Measurements from ENCODE around the gene RALGAPB.
"Not testable (repeated sequence)": the region's sequence is repeated elsewhere in the genome, so short reads cannot be mapped to it uniquely, and the experiment has no call there.

RALGAPB gene

GRCh38 chr20:38497246-38497935, 24.7 kb downstream of the RALGAPB start:
- Mint-ChIP-seq H3K4me3 (no peak overlapping the region), H3K4me1 (ENCODE audit: low read depth) (peaks cover 10% of the 10 kb centered on the region), H3K27me3 (ENCODE audit: low read depth) (no peaks in the 10 kb centered on the region), H3K27ac (no peak overlapping the region), H3K9me3 (no peaks in the 10 kb centered on the region), H3K36me3 (ENCODE audit: low read depth) (peaks cover 43% of the 10 kb centered on the region)

GRCh38 chr20:38498909-38499308, 26.3 kb downstream of the RALGAPB start:
- Mint-ChIP-seq H3K36me3 (ENCODE audit: low read depth) (peaks cover 46% of the 10 kb centered on the region), H3K27ac (no peak overlapping the region), H3K9me3 (no peaks in the 10 kb centered on the region), H3K4me1 (ENCODE audit: low read depth) (peaks cover 8% of the 10 kb centered on the region), H3K4me3 (no peak overlapping the region), H3K27me3 (ENCODE audit: low read depth) (no peaks in the 10 kb centered on the region)

GRCh38 chr20:38499366-38499765, 26.7 kb downstream of the RALGAPB start:
- H3K36me3 Mint-ChIP-seq (ENCODE audit: low read depth) = peaks cover 48% of the 10 kb centered on the region
- H3K9me3 Mint-ChIP-seq = peaks cover under 1% of the 10 kb centered on the region
- H3K4me1 Mint-ChIP-seq (ENCODE audit: low read depth) = peaks cover 7% of the 10 kb centered on the region
- H3K4me3 Mint-ChIP-seq = no peak overlapping the region
- H3K27me3 Mint-ChIP-seq (ENCODE audit: low read depth) = no peaks in the 10 kb centered on the region
- no peak overlapping the region for H3K27ac Mint-ChIP-seq

GRCh38 chr20:38501858-38502436, 29.3 kb downstream of the RALGAPB start:
- H3K27ac Mint-ChIP-seq = no peak overlapping the region
- peaks cover 42% of the 10 kb centered on the region for H3K36me3 Mint-ChIP-seq (ENCODE audit: low read depth)
- no peaks in the 10 kb centered on the region for H3K27me3 Mint-ChIP-seq (ENCODE audit: low read depth)
- H3K4me1 Mint-ChIP-seq (ENCODE audit: low read depth) = peaks cover 3% of the 10 kb centered on the region
- H3K4me3 Mint-ChIP-seq = no peak overlapping the region
- peaks cover 8% of the 10 kb centered on the region for H3K9me3 Mint-ChIP-seq

DNA sequence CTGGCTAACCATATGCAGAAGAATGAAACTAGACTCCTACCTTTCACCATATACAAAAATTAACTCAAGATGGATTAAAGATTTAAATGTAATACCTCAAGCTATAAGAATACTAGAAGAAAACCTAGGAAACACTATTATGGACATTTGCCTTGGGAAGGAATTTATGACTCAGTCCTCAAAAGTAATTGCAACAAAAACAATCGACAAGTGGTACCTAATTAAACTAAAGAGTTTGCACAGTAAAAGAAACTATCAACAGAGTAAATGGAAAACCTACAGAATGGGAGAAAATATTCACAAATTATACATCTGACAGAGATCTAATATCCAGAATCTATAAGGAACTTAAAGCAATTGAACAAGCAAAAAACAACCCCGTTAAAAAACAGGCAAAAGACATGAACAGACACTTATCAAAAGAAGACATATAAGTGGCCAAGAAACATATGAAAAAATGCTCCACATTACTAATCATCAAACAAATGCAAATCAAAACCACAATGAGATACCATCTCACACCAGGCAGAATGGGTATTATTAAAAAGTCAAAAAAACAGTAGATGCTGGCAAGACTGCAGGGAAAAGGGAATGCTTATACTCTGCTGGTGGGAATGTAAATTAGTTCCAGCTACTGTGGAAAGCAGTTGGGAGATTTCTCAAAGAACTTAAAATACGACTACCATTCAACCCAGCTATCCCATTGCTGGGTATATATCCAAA, 31.9 kb downstream of the RALGAPB start:
- Mint-ChIP-seq H3K4me1 (ENCODE audit: low read depth) (no peaks in the 10 kb centered on the region), H3K27ac (no peak overlapping the region), H3K36me3 (ENCODE audit: low read depth) (peaks cover 40% of the 10 kb centered on the region)

GRCh38 chr20:38505091-38505455, 32.4 kb downstream of the RALGAPB start:
- Mint-ChIP-seq H3K9me3 (peaks cover 8% of the 10 kb centered on the region), H3K4me1 (ENCODE audit: low read depth) (no peaks in the 10 kb centered on the region), H3K27ac (no peak overlapping the region), H3K27me3 (ENCODE audit: low read depth) (no peaks in the 10 kb centered on the region), H3K4me3 (no peak overlapping the region), H3K36me3 (ENCODE audit: low read depth) (peaks cover 44% of the 10 kb centered on the region)

More for the DNA sequence above, 31.9 kb downstream of the RALGAPB start:
- Mint-ChIP-seq H3K4me3 (no peak overlapping the region), H3K27me3 (ENCODE audit: low read depth) (no peaks in the 10 kb centered on the region), H3K9me3 (peaks cover 8% of the 10 kb centered on the region)

DNA sequence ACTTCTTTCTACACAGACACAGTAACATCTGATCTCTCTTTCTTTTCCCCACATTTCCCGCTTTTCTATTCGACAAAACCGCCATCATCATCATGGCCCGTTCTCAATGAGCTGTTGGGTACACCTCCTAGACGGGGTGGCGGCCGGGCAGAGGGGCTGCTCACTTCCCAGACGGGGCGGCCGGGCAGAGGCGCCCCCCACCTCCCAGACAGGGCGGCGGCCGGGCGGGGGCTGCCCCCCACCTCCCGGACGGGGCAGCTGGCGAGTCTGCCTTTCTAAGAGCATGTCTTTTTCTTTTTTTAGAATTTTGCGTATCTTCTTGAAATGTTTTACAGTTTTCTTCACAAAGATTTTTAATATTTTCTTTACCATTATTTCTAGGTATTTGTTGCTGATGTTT, 39.1 kb downstream of the RALGAPB start:
- H3K36me3 Mint-ChIP-seq (ENCODE audit: low read depth) = peaks cover 28% of the 10 kb centered on the region
- not testable (repeated sequence) for H3K9me3 Mint-ChIP-seq; H3K27ac Mint-ChIP-seq; H3K27me3 Mint-ChIP-seq (ENCODE audit: low read depth); H3K4me1 Mint-ChIP-seq (ENCODE audit: low read depth); H3K4me3 Mint-ChIP-seq

DNA sequence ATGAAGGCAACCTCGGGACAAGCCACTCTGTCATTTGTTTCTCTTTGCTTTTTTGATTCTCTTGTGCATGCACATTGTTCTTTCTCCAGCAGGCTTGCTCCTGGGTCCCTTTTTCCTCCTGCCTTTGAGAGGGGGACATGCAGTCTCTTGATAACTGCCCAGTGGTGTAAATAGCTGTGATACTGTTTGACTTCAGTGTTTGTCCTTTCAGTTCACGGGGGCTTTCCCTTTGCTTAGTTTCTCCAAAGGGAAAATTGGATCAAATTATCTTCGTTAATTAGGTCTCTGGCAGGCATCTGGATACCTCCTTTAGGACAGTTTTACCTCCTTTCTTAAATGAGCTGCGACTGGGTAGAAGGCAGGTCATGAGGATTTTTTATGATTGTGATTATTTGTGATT, 41.5 kb downstream of the RALGAPB start:
- no peak overlapping the region for H3K27ac Mint-ChIP-seq
- H3K9me3 Mint-ChIP-seq = no peaks in the 10 kb centered on the region
- peaks cover 32% of the 10 kb centered on the region for H3K36me3 Mint-ChIP-seq (ENCODE audit: low read depth)
- no peaks in the 10 kb centered on the region for H3K27me3 Mint-ChIP-seq (ENCODE audit: low read depth)
- no peak overlapping the region for H3K4me3 Mint-ChIP-seq
- peaks cover 7% of the 10 kb centered on the region for H3K4me1 Mint-ChIP-seq (ENCODE audit: low read depth)

GRCh38 chr20:38514947-38515346, 42.3 kb downstream of the RALGAPB start:
- no peaks in the 10 kb centered on the region for H3K27me3 Mint-ChIP-seq (ENCODE audit: low read depth)
- H3K9me3 Mint-ChIP-seq = no peaks in the 10 kb centered on the region
- no peak overlapping the region for H3K4me3 Mint-ChIP-seq
- peaks cover 29% of the 10 kb centered on the region for H3K36me3 Mint-ChIP-seq (ENCODE audit: low read depth)
- peaks cover 7% of the 10 kb centered on the region for H3K4me1 Mint-ChIP-seq (ENCODE audit: low read depth)
- no peak overlapping the region for H3K27ac Mint-ChIP-seq

- Mint-ChIP-seq H3K36me3 (ENCODE audit: low read depth) (peaks cover 28% of the 10 kb centered on the region), H3K27ac (no peak overlapping the region), H3K9me3 (no peaks in the 10 kb centered on the region), H3K4me3 (no peak overlapping the region), H3K4me1 (ENCODE audit: low read depth) (peaks cover 7% of the 10 kb centered on the region), H3K27me3 (ENCODE audit: low read depth) (no peaks in the 10 kb centered on the region)
Measured at GRCh38 chr20:38515631-38516030, 43.0 kb downstream of the RALGAPB start.

- Mint-ChIP-seq H3K27me3 (ENCODE audit: low read depth) (no peaks in the 10 kb centered on the region), H3K4me3 (no peak overlapping the region), H3K4me1 (ENCODE audit: low read depth) (peaks cover 4% of the 10 kb centered on the region), H3K36me3 (ENCODE audit: low read depth) (peaks cover 41% of the 10 kb centered on the region), H3K27ac (no peak overlapping the region), H3K9me3 (no peaks in the 10 kb centered on the region)
Measured at GRCh38 chr20:38519426-38519825, 46.8 kb downstream of the RALGAPB start.

- H3K9me3 Mint-ChIP-seq = no peaks in the 10 kb centered on the region
- H3K4me1 Mint-ChIP-seq (ENCODE audit: low read depth) = peaks cover 5% of the 10 kb centered on the region
- no peak overlapping the region for H3K4me3 Mint-ChIP-seq
- H3K27me3 Mint-ChIP-seq (ENCODE audit: low read depth) = no peaks in the 10 kb centered on the region
- H3K27ac Mint-ChIP-seq = no peak overlapping the region
- H3K36me3 Mint-ChIP-seq (ENCODE audit: low read depth) = peaks cover 41% of the 10 kb centered on the region
Measured at GRCh38 chr20:38520261-38520660, 47.6 kb downstream of the RALGAPB start.

DNA sequence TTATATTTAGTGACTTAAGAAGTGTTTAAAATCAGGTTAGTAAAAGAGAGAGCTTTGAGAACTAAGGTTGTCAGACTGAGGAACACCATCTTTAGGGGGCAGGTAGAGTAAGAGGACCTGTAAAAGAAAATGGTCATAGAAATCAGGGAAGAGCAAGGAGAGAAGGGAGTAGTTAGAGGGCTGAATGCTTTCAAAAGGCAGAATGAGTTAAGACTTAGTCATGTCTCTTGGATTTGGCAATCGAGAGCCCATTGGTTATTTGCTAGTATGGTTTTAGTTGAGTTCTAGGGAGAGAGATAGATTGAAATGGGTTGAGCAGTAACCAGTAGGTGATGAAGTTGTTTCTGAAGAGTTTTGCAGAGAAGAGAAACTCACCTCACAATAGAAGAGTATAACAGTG, 51.1 kb downstream of the RALGAPB start:
- peaks cover 32% of the 10 kb centered on the region for H3K36me3 Mint-ChIP-seq (ENCODE audit: low read depth)

GRCh38 chr20:38528167-38528566, 55.5 kb downstream of the RALGAPB start:
- no peak overlapping the region for H3K27ac Mint-ChIP-seq
- peaks cover 24% of the 10 kb centered on the region for H3K36me3 Mint-ChIP-seq (ENCODE audit: low read depth)
- no peak overlapping the region for H3K4me3 Mint-ChIP-seq
- H3K27me3 Mint-ChIP-seq (ENCODE audit: low read depth) = no peaks in the 10 kb centered on the region
- H3K9me3 Mint-ChIP-seq = no peaks in the 10 kb centered on the region
- H3K4me1 Mint-ChIP-seq (ENCODE audit: low read depth) = peaks cover 1% of the 10 kb centered on the region

More for the DNA sequence above, 51.1 kb downstream of the RALGAPB start:
- no peak overlapping the region for H3K4me3 Mint-ChIP-seq
- H3K27me3 Mint-ChIP-seq (ENCODE audit: low read depth) = no peaks in the 10 kb centered on the region
- H3K9me3 Mint-ChIP-seq = no peaks in the 10 kb centered on the region
- H3K4me1 Mint-ChIP-seq (ENCODE audit: low read depth) = peaks cover 1% of the 10 kb centered on the region
- H3K27ac Mint-ChIP-seq = no peak overlapping the region

- Mint-ChIP-seq H3K4me1 (ENCODE audit: low read depth) (no peaks in the 10 kb centered on the region), H3K27ac (no peak overlapping the region), H3K36me3 (ENCODE audit: low read depth) (peaks cover 27% of the 10 kb centered on the region), H3K9me3 (no peaks in the 10 kb centered on the region), H3K4me3 (no peak overlapping the region), H3K27me3 (ENCODE audit: low read depth) (no peaks in the 10 kb centered on the region)
Measured at GRCh38 chr20:38531021-38531420, 58.4 kb downstream of the RALGAPB start.
